GM12875 (cell line): ENCODE measurements around the gene PON1.

ENCODE experiments used
- H3K4me3 ChIP-seq: one replicate; pipeline ENCODE4 v1.5.1; 2011; ENCODE audit warnings: low read depth, low read length, control low read depth
- CTCF ChIP-seq: IDR thresholded peaks from 2 replicates; pipeline ENCODE4 v1.5.1; 2011; ENCODE audit warnings: low read depth, mild to moderate bottlenecking, control low read depth, inconsistent platforms, low read length, moderate library complexity, borderline replicate concordance; ENCODE audit not compliant: insufficient read depth

The PON1 gene

GRCh38 chr7:95342029-95342428 is 17.7 kb upstream of the PON1 start:
- no peak overlapping the region for H3K4me3 ChIP-seq
- no peak for TF ChIP-seq CTCF

GRCh38 chr7:95340491-95340890 is 16.2 kb upstream of the PON1 start:
- no peak for TF ChIP-seq CTCF
- H3K4me3 ChIP-seq, result no peak overlapping the region

DNA sequence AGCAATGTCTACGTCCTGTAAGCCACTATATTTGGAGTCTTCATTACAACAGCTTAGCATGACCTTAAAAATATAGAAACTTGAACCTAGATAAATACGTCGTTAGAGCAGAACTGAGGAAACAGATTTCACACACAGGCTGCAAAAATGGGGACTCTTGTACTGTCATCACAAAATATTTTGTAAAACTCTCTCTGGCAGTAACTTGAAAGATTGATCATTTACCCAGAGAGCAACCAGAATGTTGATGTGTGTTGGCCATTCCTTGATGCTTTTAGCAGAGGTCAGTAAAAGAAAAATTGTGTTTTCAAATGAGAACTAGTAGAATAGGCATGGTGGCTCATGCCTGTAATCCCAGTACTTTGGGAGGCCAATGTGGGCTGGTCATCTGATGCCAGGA is 14.5 kb upstream of the PON1 start:
- no peak overlapping the region for H3K4me3 ChIP-seq
- TF ChIP-seq CTCF, result no peak

- TF ChIP-seq CTCF, result no peak
- H3K4me3 ChIP-seq, result no peak overlapping the region
Observed at GRCh38 chr7:95335093-95335492, 10.8 kb upstream of the PON1 start.

- no peak for TF ChIP-seq CTCF
- no peak overlapping the region for H3K4me3 ChIP-seq
Observed at GRCh38 chr7:95334447-95334846, 10.1 kb upstream of the PON1 start.

GRCh38 chr7:95330961-95331337 is 6.6 kb upstream of the PON1 start:
- no peak overlapping the region for H3K4me3 ChIP-seq
- TF ChIP-seq CTCF, result no peak

DNA sequence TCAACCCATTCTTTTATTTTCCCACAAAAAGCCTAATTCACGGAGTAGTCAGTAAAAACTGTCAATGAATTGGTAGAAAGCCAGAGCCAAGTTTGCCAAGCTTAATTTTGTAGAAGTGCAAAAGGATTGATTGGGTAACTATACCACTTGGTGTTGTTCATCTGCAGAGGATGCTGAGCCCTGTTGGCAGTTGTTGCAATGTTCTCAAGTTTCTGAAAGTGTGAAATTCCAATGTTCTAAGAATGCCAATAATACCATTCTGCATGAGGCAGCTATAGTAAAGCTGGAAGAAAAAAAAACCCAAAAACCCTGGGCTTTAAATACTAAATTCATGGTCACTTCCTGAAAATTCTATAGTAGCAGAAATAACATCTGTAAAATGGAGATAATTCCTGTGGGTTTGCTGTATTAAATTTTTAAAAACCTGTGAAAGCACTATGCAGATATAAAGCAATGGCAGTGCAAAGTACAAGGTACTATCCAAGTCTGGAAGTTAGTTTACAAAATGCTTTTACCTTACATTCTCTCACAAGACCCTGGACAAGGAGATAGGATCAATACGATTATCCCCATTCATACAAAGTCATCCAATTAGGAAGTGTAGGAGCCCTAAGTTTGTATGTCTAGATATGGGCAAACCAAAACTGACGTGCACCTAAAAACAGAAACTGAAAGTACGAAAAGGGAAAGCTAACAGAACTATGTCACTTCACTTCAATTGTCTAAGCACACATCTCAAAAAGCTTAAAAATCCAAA is 6.0 kb upstream of the PON1 start:
- TF ChIP-seq CTCF, result no peak
- H3K4me3 ChIP-seq, result no peak overlapping the region
